ENCODE measurements around the gene CACNA2D1. TPM values are rescaled to one million over a fixed set of nuclear protein-coding genes. Genes with fewer than 3 reads are reported as not detected.

Gene CACNA2D1
- total and polyA plus RNA-seq, 9 of the 15 experiments (the other 6 are each of a cell fraction or from before 2014, with no cell fraction given): 0.49 TPM; not detected in 8

DNA sequence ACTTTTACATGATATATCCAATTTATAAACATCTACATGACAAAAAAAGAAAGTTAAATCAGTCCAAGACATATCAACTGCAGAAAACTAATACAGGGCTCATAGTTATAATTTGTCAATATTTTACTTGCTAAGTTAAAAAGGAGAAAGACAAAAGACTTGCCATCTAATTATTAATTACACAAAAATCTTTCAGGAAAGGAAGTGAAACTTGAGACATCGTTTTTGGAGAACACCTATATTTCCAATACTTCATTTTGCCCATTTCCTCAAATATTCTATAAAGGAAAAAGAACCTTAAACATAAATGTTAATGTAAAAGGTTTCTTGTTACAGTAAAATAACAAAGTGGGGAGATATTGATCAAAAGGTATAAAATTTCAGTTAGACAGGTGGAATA, 148.7 kb downstream of the CACNA2D1 start:
- ATAC-seq (no peak), DNase-seq (ENCODE audit: extremely low read depth in 1 of 4, low spot score in 3 of 4) (no peak), FAIRE-seq (no peak)
- Histone ChIP-seq H3K9me3 (replicated peaks; ENCODE audit: control insufficient read depth, insufficient read depth, low read depth, low read length) (no peaks in the 10 kb centered on the region; the same call in 1 of the 2 replicates), H4K20me1 (replicated peaks; ENCODE audit: control insufficient read depth, insufficient read depth, low read length) (no peaks in the 10 kb centered on the region), H2AFZ (ENCODE audit: low read depth, low read length) (no peak overlapping the region), H3K36me3 (ENCODE audit: control insufficient read depth, insufficient read depth, low read length) (no peaks in the 10 kb centered on the region), H3K4me1 (replicated peaks in 1 of 2; ENCODE audit: control insufficient read depth in 2 of 2, insufficient read depth in 2 of 2, low read length in 2 of 2) (no peaks in the 10 kb centered on the region), H3K27me3 (ENCODE audit: control insufficient read depth in 2 of 2, insufficient read depth in 2 of 2, low read length in 2 of 2) (no peaks in the 10 kb centered on the region), H3K9ac (ENCODE audit: insufficient read depth in 1 of 2, low read depth in 2 of 2, low read length in 2 of 2) (no peak overlapping the region), H3K4me3 (no peak overlapping the region), H3K9me1 (ENCODE audit: control insufficient read depth, insufficient read depth, low read length) (no peaks in the 10 kb centered on the region), H3K4me2 (ENCODE audit: insufficient read depth, low read length) (no peak overlapping the region), H3K27ac (ENCODE audit: extremely low read depth, low read depth, low read length) (no peak overlapping the region), H3K79me2 (ENCODE audit: control insufficient read depth, insufficient read depth, low read length) (no peaks in the 10 kb centered on the region)
- CTCF ChIA-PET (ENCODE audit: low intra/inter-chr PET ratio): no interaction called here
- intact Hi-C loops (cut with micrococcal nuclease): no loop called here
- in situ Hi-C loops (cut with MboI): no loop called here
- POLR2A ChIA-PET: no interaction called here
- WGBS (ENCODE audit: insufficient coverage, low coverage, missing lambda C conversion rate): 0% methylated on average over 1 of the region's 1 CpG
- TF ChIP-seq, protein P1, sequence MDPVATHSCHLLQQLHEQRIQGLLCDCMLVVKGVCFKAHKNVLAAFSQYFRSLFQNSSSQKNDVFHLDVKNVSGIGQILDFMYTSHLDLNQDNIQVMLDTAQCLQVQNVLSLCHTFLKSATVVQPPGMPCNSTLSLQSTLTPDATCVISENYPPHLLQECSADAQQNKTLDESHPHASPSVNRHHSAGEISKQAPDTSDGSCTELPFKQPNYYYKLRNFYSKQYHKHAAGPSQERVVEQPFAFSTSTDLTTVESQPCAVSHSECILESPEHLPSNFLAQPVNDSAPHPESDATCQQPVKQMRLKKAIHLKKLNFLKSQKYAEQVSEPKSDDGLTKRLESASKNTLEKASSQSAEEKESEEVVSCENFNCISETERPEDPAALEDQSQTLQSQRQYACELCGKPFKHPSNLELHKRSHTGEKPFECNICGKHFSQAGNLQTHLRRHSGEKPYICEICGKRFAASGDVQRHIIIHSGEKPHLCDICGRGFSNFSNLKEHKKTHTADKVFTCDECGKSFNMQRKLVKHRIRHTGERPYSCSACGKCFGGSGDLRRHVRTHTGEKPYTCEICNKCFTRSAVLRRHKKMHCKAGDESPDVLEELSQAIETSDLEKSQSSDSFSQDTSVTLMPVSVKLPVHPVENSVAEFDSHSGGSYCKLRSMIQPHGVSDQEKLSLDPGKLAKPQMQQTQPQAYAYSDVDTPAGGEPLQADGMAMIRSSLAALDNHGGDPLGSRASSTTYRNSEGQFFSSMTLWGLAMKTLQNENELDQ (CRISPR knock-in tag; IDR thresholded peaks at IDR 0.05; ENCODE audit: borderline replicate concordance): no peak
- TF ChIP-seq FOXP1 (CRISPR knock-in tag; IDR thresholded peaks at IDR 0.05) (no peak), RBM34 (IDR thresholded peaks at IDR 0.05; ENCODE audit: borderline replicate concordance, insufficient read depth, low read length) (no peak), PHB (CRISPR knock-in tag; IDR thresholded peaks at IDR 0.05) (no peak), ZKSCAN1 (IDR thresholded peaks at IDR 0.05; ENCODE audit: low read depth, low read length) (no peak), NRF1 (conservative IDR thresholded peaks at IDR 0.05 in 1 of 2, IDR thresholded peaks at IDR 0.05 in 1 of 2) (no peak), CBFB (CRISPR knock-in tag; IDR thresholded peaks at IDR 0.05) (no peak), ZNF217 (CRISPR knock-in tag; IDR thresholded peaks at IDR 0.05) (no peak), ZNF444 (CRISPR knock-in tag; IDR thresholded peaks at IDR 0.05) (no peak), OTX1 (CRISPR knock-in tag; IDR thresholded peaks at IDR 0.05) (no peak), YY1 (IDR thresholded peaks at IDR 0.05; ENCODE audit: borderline replicate concordance in 1 of 3, control insufficient read depth in 1 of 3, extremely low read depth in 1 of 3, insufficient read depth in 3 of 3, insufficient read length in 1 of 3, insufficient replicate concordance in 2 of 3, low read depth in 1 of 3, low read length in 2 of 3) (no peak), SMARCA4 (IDR thresholded peaks at IDR 0.05) (no peak)
- TF ChIP-seq, protein P2, sequence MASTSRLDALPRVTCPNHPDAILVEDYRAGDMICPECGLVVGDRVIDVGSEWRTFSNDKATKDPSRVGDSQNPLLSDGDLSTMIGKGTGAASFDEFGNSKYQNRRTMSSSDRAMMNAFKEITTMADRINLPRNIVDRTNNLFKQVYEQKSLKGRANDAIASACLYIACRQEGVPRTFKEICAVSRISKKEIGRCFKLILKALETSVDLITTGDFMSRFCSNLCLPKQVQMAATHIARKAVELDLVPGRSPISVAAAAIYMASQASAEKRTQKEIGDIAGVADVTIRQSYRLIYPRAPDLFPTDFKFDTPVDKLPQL (IDR thresholded peaks at IDR 0.05; ENCODE audit: extremely low read depth, insufficient read length): no peak
- TF ChIP-seq, protein P3, sequence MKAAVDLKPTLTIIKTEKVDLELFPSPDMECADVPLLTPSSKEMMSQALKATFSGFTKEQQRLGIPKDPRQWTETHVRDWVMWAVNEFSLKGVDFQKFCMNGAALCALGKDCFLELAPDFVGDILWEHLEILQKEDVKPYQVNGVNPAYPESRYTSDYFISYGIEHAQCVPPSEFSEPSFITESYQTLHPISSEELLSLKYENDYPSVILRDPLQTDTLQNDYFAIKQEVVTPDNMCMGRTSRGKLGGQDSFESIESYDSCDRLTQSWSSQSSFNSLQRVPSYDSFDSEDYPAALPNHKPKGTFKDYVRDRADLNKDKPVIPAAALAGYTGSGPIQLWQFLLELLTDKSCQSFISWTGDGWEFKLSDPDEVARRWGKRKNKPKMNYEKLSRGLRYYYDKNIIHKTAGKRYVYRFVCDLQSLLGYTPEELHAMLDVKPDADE (conservative IDR thresholded peaks at IDR 0.05; ENCODE audit: control insufficient read depth, low read depth, low read length): no peak
- TF ChIP-seq, protein P4, sequence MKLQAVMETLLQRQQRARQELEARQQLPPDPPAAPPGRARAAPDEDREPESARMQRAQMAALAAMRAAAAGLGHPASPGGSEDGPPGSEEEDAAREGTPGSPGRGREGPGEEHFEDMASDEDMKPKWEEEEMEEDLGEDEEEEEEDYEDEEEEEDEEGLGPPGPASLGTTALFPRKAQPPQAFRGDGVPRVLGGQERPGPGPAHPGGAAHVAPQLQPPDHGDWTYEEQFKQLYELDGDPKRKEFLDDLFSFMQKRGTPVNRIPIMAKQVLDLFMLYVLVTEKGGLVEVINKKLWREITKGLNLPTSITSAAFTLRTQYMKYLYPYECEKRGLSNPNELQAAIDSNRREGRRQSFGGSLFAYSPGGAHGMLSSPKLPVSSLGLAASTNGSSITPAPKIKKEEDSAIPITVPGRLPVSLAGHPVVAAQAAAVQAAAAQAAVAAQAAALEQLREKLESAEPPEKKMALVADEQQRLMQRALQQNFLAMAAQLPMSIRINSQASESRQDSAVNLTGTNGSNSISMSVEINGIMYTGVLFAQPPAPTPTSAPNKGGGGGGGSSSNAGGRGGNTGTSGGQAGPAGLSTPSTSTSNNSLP (IDR thresholded peaks at IDR 0.05; ENCODE audit: borderline replicate concordance, low read depth, low read length): no peak
- BruUV-seq (replicated peaks): no TSS peak

Data from K562 (cell line).